ENCODE data around the gene MSANTD1.

GRCh38 chr4:3200423-3201090 lies 48.4 kb upstream of the MSANTD1 start:
- TF ChIP-seq CTCF (IDR thresholded peaks at IDR 0.05) (no peak), POLR2A (IDR thresholded peaks at IDR 0.05) (no peak)
